Measurements from ENCODE around the gene NTN1.
"Not testable (repeated sequence)": the region's sequence is repeated elsewhere in the genome, so short reads cannot be mapped to it uniquely, and the experiment has no call there.

Gene NTN1

DNA sequence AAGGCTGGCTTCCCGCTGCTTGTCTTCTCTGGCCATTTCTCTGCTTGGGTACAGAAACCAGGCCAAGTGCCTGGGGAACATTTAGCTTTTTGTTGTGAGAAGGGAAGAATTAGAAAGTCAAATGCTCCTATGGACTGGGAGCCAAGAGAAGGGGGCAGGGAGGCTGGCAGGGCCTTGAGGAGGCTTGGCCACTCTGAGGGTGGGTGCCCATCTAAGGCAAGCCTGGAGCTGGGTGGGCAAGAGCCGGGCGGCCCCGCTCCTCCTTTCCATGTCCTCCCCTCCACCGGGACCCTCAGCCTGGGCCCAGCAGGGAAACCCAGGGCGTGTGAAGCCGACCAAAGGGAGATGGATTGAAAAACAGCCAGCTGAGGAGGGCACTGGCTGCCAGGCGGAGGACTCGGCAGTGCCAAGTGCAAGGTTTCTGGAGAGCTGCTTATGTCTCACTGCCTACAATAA lies 69.4 kb downstream of the NTN1 start:
- no peak for DNase-seq

DNA sequence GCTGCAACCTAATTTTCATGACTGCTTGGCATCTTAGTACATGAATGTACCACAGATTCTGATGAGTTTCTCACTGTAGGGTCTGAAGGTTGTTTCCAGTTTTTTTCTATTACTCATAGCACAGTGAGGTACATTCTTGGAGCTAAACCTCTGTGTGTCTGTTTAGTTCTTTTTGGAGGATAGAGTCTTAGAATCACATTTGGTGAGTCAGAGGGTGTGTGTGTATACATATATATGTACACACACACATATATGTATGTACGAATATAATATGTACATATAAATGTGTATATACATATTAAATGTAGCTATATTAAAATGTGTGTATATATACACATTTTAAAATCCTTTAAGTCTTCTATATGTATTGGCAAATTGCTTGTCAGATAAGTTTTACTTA lies 72.9 kb downstream of the NTN1 start:
- no peak for DNase-seq

DNA sequence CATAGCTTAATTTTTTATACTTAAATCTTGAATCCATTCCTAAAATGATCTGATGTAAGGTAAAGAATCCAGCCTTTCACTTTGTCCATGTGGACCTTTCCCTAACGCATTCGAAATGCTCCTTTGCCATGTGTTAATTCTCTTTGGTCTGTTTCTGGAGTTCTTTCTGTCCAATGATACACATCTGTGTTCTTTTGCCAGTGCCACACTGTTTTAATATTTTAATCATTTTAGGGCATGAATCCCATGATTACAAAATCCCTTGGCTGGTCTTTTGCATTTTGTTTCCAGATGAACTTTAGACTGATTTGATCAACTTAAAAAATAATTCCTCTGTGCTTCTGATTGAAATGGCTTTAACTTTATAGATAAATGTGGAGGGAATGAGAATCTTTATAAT lies 74.1 kb downstream of the NTN1 start:
- DNase-seq, result no peak

DNA sequence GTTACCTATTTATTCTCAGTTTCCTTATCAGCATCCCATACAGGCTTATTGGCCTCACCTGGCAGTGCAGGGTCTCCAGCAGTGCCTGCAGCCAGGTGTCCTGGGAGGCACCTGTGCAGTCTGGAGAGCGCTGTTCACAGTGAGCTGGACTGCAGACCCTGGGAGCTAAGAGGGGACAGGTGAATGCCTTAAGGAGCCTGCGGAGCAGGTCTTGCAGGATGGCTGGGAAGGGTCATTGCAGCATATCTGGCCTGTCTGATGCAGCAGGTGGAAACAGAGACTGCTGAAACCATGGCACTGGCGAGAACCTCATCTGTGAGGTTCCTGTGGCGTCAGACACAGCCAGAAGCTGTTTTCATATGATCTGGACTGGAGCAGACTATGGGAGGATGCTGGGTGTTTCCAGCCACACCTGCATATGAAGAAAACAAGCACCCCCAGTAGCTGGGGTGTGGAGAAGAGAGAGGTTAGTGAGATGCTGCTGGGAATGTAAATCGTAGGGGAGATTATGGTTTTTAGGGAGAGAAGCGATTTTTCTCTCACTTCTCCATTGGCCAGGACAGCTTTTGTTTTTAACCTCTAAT lies 77.0 kb downstream of the NTN1 start:
- no peak for DNase-seq

DNA sequence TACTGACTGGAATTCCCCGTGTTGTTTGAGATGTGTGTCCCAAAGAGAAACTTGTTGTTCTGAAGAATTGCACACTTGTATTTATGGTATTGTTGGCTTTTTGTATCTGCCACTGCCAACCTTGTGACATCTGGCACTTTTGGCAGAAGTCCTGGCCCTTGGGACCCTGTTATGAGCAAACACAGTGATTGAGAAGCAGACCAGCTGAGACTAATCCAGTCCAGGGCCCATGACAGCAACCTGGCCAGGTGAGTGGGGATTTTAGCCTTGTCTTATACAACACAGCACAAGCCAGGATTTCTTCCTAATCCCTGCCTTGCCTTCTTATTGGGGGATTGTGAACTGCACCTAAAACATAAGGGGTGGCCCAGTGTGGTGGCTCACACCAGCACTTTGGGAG lies 80.0 kb downstream of the NTN1 start:
- no peak for DNase-seq

DNA sequence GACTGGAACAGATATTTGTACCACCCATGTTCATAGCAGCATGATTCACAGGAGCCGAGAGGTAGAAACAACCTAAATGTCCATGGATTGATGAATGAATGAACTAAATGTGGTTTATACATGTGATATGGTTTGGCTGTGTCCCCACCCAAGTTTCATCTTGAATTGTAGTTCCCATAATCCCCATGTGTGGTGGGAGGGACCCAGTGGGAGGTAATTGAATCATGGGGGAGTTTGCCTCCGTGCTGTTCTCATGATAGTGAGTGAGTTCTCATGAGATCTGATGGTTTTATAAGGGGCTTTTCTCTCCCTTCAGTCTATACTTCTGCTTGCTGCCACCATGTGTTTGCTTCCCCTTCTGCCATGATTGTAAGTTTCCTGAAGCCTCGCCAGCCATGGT lies 81.9 kb downstream of the NTN1 start:
- DNase-seq, result not testable (repeated sequence)

DNA sequence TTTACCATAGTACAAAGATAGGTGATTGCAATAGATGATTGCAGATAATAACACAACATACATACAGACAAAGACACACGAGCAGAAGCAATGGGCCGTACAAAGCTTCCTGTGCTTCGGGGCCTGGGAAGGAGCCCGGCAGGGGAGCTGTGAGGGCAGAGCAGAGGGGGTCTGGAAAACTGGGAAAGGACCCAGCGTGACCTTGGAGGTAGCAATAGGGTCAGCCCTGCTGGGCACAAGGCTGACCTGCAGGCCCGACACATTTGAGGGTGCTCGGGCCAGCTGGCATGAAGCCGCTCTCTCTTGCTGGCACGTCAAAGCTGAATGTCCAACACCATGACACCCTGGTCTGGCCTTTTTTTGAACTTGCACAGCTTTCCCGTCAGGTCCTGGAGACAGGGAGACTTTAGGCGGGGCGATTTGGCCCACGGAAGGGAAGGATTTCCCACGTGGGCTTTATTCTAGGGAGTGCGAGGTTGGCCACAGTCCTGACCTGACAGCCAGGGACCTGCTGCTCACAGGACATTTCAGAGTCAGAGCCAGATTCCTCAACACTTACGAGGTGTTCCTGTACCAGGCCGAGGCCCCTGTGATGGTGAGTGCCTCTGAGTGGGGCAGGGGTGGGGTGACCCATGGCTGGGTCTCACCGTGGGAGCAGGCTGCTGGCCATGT lies 83.2 kb downstream of the NTN1 start:
- no peak for DNase-seq

DNA sequence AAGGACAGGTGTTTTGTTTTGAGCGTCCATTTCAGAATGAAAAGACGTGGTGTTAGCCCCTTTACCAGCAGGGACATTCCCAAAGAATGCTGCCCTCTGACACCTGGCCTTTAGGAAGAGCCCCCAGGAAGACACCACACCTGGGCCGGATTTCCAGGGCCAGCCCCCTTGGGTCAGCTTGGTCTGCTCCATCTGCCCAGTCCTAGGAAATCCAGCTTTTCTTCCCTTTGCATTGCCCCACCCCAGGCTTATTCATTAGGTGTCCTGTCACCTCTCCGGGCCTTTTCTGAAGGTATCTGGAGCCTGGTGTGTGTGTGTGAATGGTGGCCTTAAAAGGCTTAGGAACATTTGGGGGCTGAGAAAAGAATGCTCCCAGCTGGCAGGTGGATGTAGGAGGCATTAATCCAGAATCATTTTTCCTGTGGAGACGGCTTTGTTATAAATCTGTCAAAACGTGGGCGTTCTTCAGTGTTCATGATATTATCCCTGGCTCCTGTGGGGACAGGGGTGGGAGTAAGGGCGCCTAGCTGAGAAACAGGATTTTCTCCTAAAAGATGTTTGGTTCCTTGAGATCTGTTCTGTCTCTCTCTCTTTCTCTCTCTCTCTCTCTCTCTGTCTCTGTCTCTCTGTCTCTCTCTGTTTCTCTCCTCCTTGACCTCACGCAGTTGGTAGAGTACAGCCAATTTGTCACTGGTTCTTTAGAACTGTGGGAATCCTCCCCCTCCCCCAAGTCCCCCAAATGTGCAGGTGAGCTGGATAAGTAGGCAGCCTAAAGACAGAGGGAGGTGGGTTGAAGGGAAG lies 84.0 kb downstream of the NTN1 start:
- no peak for DNase-seq

DNA sequence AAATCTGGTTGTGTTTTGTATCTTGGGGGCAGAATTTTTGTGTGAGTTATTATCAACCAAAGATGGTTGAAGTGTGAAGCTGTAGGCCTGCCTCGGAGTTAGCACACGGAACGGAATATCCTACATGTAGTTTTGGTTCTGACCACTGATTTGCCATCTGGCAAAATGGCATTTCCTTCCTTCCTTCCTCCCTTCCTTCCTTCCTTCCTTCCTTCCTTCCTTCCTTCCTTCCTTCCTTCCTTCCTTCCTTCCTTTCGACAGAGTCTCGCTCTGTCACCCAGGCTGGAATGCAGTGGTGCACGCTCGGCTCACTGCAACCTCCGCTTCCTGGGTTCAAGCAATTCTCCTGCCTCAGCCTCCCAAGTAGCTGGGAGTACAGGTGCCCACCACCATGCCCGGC lies 85.0 kb downstream of the NTN1 start:
- not testable (repeated sequence) for DNase-seq

DNA sequence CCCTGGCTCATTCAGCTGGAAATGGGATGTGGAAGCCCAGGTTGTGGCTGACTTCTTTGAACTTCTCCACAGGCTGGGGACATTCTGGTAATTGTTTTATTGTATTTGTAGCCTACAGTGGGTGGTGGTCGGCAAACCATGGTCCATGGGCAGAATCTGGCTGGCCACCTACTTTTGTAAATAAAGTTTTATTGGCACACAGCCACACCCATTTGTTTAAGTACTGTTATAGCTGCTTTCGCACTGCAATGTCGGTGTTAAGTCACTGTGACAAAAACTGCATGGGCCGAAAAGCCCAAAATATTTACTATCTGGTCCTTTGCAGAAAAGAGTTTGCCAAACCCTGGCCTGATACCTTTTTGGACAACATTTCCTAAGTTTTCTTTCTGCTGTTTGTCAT lies 86.2 kb downstream of the NTN1 start:
- DNase-seq, result no peak

DNA sequence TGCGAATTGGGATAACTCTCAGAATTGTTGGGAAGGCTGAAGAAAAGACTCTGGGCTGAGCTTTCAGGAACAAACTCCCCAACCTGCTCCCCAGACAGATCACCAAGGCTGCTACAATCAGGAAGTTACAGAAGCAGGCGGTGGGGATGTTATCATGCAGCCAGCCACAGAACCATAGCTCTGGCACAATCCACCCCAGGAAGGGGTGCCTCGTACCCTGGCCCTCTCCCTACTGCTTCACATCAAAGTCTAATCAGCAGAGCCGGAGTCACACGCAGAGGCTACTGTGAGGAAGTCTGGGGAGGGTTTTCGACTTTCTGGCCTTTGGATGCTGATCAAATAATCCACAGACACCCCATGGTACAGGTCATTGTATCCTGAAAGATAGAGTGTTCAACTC lies 86.8 kb downstream of the NTN1 start:
- no peak for DNase-seq

DNA sequence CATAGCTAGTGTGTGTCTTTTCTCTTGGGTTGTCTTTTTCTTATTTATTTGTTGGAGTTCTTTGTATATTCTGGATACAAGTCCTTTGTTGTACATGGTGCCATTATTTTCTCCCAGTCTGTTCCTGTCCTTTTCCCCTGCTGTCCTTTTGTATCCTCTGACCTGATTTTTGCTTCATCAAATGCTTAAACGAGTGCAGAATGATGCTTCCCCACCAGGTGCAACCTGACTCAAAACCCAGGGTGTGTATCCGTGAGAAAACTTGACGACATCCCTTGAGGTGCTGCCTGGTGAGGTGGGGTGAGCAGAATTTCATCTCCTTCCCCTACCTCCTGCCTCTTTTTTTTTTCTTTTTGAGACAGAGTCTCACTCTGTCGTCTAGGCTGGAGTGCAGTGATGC lies 88.6 kb downstream of the NTN1 start:
- no peak for DNase-seq

DNA sequence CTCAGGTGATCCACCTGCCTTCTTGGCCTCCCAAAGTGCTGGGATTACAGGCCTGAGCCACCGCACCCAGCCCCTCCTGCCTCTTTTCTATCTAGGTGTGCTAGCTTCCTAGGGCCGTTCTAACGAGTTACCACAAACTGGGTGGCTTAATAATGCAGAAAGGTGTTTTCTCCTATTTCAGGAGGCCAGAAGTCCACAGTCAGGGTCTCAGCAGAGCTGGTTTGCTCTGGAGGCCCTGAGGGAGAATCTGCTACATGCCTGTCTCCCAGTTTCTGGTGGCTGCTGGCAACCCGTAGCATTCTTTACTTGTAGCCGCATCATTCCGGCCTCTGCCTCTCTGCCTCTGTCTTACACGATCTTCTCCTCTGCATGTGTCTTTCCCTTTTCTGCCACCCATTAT lies 89.2 kb downstream of the NTN1 start:
- DNase-seq, result no peak

DNA sequence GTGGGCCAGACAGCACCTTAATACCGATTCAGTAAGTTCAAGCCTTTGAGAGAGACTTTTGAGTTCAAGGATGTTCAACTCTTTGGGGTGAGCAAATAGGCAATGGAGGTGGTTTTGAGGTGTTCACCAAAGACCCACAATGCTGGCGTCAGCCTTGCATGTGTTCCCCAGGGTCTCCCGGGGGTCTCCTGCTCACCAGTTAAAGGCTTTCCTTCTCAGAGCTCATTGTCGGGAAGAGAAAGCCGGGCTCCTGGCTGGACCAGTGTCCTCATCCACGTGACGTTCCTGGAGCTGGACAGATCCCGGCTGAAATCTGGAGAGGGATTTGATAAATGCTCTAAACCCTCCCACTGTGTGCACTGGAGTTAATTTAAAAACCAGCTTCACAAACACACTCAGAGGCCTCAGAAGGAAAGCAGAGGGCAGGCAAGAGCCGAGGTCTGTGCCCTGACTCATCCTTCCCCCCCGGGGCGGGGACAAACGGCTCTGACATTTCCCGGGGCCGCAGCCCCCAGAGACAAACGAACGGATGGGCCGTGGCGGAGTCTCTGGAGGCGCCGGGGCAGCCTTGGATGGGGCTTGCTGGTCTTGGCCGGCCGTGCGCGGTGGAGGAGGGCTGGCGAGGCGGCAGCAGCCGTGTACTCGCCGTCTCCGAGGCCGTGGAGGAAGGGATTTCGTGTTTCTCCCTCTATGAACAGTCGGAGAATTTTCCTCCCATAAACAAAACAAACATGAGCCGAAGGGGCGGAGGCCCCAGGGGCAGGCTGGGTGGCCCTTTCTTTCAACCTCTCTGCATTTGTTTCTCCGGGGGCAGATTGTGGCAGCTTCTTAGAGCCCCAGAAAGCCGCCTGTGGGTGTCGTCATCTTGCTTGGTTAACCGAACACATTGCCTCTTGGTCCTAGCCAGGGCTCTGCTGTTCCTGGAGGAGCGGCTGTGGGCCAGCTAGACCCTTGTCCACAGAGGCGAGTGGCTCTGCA lies 94.2 kb downstream of the NTN1 start:
- DNase-seq, result no peak

DNA sequence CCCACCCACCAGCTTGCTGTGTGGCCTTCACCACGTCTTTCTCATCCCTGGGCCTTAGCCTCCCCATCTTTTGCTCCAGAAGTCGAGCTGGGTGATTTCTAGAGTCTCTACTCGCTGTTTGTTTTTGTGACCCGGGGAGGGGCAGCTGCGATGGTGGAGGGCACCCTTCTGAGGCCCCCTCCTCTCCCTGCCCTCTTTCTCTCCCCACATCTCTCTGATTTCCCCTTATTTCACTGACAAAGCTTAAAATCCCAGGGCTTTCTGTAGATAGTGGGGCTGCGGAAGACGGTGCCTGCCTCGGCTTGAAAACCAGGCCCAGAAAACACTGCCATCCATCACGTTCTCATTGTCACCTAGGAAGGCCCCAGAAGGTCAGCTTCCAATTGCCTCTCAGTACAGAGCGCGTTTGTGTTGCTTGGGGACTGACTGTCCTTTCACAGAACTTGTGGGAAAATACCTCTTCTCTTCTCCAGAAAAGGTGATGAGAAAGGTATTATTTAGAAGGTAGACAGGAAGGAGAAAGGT lies 95.1 kb downstream of the NTN1 start:
- no peak for DNase-seq

DNA sequence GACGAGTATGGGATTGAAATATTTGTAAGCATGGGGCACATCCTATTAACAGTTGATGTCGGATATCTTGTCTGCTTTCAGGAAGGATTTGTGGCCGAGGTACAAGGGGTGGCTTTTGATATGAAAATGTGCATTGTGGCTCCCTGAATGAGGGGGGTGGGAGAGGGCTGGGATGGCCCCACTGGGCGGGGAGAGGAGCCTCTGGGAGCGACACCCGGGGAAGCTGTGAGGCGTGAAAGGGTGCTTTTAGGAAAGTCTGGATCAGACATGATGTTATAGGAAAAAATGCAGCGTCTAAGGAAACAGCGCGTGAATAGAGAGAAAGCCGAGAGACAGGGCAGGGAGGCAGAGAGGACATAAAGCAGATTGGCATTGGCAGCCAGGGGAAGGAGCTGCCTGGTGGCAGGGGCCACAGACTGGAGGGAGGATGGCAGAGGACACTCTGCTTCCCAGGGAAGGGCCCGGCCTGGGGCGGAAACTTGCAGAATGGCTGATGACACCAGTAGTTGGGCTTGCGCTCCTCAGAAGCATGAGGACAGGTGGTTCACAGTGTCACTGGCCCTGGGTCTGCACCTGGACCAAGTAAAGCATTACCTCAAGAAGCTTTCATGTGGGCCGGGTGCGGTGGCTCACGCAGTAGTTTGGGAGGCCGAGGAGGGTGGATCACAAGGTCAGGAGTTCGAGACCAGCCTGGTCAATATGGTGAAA lies 95.7 kb downstream of the NTN1 start:
- no peak for DNase-seq

DNA sequence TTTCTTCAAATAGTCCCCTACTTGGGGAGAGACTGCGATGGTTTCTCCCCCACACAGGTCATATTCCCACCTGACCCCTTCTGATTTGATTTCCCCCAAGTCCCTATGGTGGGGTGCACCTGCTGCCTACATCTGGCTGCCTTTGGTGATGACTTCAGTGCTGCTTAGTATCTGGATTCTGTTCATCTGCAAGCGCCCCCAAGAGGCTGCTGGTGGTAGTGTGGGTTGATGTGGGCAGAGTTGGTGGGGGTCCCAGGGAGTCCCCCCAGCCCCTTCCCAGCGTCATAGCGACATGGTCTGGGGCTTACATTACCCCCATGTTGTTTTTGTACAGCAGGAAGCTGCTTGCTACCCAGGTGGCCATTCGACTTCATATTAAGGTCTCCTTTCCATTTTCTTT lies 99.2 kb downstream of the NTN1 start:
- DNase-seq, result no peak

DNA sequence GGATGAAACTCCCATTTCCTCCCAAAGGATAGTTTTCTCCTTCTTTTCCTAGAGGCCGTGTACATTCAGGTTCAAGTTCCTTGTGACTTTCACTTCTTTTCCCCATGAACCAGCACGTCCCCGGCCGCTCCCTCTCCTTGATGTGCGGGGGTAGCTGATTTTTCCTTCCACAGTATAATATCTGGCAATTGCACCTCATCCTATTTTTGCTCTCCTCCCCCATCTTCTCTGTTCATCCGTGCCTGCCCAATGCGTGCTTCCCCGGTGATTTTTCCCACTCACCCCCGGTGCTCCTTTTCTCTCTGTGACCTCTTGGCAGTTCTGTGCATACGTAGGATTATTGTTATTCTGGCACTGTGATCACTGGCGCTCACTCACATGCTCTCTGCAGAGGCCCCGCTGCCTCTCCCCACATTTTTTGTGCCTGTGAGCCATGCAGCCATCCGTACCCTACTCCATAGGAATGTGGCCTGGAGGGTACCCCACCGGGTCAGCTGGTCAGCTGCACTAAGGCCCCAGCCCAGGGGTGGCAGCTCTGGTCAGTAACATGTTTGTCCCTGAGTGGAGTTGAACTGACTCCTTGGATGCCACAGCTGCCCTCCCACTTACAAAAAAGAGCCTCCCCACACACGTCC lies 100.0 kb downstream of the NTN1 start:
- DNase-seq, result no peak

DNA sequence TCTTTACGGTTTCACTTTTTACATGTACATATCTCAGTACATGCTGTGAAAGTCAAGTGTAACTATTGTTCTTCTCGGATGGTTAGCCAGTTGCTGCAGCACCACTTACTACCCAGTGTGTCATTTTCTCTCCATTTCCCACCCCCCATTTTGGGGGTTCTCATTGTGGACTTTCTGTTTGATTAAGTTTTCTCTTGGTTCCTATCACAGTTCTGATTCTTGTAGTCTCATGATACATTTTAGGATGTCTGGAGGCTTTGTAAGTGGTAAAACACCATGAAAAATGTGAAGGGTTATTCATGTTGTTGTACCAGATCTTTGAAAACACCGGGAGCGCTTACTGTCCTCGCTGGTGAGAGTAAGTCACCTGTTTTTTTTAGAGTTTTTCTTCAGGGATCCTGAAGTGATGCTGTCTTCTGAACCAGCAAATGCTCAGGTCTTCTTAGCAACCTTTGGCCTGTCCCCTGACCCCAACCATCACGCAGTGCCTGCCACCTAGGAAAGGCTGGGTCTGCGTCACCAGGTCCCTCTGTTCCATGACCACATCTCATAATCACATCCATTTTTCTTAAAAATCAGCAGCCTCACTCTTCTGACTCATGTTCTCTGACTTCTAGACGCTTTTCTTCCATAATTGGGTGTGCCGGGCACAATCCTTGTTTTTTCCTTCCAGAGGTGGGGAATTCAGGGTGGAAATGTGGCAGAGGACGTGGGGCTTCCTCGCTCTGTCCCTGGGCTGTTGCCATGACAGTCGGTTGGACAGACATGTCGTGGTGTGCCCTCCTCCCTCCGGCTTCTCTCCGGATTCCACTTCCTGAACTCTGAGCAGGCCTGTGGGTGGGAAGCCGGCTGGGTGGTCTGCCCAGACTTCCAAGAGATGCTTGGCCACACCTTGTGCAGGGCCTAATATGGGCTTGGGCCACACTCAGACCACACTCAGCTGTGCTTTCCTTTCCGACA lies 102.6 kb downstream of the NTN1 start:
- DNase-seq, result no peak

DNA sequence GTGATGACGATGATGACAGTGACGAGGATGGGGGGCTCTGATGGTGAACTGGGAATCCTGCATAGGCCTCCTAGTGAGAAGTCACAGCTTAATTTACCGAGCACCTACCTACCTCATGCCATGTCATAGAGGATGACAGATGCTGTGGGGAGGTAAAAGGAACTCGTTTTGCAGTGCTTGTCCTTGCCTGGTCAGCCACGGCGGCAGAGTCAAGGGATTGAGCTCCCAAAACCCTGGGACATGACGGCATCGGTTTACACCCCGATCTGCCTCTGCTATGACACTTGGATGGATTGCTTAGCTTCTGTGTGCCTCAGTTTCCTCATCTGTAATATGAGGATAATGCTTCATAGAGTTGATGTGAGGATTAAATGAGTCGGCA lies 103.2 kb downstream of the NTN1 start:
- DNase-seq, result no peak
